Muscle of arm (tissue), 12 donors: Measurements from ENCODE around the gene HERC2. TPM values are rescaled to one million over a fixed set of nuclear protein-coding genes. Genes with fewer than 3 reads are reported as not detected.
"Not testable (repeated sequence)": the region's sequence is repeated elsewhere in the genome, so short reads cannot be mapped to it uniquely, and the experiment has no call there.

ENCODE experiments used
- DNase-seq: peaks from one replicate; pipeline ENCODE4 v3.0.0-alpha.2; 2013
- polyA plus RNA-seq, 12 donors: library from polyadenylated mRNA; unstranded; fragments of 120-200 nt; gene quantifications; one replicate each; pipeline ENCODE4 v1.2.1, GENCODE V29; 2013; ENCODE audit not compliant: insufficient read length in 12 of 12

HERC2 gene
- polyA plus RNA-seq, 12 donors, result 30.9 to 66.8 (median 36.6) TPM; not detected in 1

GRCh38 chr15:28281876-28282275 lies 40.1 kb downstream of the HERC2 start:
- no peak for DNase-seq

DNA sequence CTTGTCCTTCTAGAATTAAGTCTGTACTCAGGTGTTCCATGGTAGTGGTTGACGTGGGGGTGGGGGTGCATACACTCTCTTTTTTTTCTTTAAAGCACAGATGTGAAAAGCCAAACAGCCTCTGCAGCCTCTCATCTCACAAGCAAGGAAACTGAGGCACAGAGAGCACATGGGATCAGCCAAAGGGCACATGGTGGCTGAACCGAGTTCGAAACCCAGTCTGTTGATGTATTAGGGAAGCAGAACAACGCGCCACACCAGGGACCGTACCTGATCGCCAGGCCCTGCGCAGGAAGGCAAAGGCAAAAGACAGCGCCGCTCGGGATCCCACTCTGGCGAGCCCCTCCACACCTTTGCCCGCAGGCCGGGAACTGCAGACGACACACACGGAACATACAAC lies 47.3 kb downstream of the HERC2 start:
- no peak for DNase-seq

DNA sequence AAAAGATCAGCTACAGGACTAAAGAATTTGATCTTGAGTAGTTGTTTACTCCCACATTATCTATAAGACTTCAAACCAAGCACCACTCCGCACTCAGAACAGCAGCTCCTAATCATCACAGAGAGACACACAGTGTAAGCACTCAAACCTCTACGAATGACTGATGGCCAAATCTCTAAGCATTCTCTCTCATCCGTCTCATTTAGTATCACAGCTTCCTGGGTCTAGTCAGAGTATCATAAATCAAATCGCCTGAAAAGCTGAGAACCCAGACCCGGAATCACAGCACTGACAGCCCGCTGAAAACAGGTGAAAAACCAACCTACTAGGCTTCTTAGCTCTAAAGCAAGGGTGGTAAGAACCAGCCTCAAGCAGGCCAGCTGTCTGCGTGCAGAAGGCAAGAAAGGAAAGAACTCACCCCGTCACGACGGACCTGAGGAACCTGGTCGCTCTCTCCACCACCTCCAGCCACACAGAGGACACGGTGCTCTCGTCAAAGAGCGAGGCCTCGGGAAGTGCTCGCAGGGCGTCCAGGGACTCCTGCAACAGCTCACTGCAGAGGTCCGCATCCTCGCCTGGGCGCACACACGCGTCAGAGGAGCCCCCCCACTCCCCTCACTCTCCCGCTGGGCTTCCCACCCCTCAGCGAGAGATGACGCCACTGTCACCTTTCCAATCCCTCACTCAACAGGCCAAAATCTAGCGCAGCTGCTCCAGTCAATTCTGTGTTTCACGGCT lies 47.9 kb downstream of the HERC2 start:
- no peak for DNase-seq

DNA sequence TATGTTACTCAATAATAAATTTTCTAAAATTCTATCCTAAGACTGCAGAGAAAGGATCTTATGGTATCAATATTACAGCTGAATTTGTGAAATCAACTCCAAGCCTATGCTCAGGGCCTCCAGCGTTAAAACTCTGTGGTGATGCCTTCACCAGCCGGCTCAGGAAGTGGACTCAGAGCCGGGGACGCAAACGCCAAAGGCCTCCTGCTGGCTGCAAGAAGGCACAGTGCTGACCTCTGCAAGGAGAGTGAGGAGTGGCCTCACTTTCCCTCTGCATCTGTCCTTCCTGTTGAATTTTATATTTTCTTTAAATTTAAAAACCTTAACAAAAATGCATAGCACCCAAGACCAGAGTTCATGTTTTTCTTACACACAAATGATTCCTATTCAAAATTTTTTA lies 48.5 kb downstream of the HERC2 start:
- DNase-seq, result no peak

- DNase-seq, result no peak
Measured at GRCh38 chr15:28272587-28272986, 49.4 kb downstream of the HERC2 start.

DNA sequence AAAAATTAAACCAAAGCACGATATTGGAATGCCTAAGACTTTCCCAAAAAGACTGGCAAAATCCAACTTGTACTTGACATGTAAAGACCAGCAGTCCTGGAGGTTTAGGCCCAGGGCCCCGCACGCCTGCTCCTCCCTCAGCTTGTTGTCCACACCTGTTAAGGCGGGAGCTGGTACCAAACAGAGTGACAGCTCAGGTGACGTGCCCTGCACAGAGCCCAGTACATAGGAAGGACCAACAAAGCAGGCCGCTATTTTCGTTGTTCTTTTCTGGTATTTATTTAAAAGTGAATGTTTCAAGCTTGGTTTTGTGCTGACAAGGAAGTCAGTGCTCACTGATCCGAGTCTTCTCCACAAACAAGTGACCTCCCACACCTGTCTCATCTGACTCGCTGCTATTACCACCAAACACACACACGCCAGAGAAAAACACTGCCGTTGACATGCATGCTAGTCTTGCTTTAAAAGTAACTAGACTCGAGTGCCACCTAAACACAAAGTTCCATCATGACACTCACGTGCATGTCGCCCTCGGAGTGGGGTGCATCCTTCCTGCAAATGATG lies 50.2 kb downstream of the HERC2 start:
- no peak for DNase-seq

- DNase-seq, result no peak
Measured at GRCh38 chr15:28269097-28269496, 52.9 kb downstream of the HERC2 start.

- DNase-seq, result no peak
Measured at GRCh38 chr15:28267727-28268126, 54.3 kb downstream of the HERC2 start.

DNA sequence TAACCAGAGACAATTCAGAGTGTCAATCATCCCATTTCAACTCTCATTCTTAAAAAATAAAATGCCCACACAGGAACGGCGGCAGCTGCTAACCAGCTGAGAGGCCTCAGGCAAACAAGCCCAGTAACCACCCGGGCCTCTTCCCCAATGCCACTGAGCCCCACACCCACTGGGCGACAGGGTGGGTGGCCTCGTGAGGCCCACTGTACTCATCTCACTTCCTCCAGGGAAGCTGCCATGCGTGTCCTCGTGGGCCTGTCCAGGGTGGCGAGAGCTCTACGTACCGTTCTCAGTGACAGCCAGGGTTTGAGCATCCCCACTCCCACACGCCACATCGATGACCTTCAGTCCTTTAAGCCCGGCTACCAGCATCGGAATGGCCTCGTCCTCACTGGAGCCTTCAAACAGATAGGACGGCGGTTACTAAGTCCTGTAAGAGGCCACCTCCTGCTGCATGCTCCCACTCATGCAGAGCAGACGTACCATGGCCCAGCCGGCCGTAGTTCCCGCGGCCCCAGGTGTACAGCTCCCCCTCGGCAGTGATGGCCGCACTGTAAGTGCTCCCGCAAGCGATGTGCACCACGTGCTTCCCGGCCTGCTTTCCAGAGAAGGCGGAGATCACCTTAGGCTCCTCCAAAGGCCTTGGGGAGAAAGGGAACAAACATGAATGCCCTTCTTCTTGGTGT lies 56.5 kb downstream of the HERC2 start:
- DNase-seq, result no peak

DNA sequence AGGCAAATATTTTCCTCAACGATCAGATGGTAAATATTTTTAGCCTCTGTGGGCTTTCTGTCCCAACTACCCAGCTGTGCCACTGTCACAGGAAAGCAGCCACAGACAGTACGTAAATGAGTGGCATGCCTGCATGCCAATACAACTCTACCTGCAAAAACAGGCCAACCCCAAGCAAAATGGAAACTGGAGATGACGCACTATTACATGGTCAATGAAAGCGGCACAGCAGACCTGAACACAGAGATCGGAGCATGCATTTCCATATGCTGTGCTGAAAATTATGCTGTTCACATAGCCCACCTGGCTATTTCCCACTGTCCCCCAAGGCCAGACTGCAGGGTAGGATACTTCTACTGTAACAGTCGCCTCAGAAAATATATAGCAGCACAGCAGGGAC lies 57.8 kb downstream of the HERC2 start:
- no peak for DNase-seq

DNA sequence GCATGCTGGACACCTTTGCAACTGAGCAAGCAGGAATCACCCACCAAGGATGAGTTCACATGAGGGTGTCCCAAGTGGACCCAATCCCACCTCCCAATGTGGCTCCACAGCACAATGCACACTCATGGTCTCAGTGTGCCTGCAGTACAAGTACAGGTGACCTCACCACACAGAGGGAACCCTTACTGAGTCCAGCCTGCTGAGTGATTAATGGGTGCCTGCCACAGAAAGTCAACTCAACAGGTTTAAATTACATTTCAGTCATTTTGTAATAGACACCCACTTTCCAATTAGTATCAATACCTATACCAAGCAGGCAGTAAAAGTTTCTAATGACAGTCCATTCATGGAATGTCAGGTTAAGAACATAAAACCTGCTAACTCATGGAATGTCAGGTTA lies 59.5 kb downstream of the HERC2 start:
- no peak for DNase-seq

GRCh38 chr15:28260722-28261121 lies 61.3 kb downstream of the HERC2 start:
- DNase-seq, result no peak

- no peak for DNase-seq
Measured at GRCh38 chr15:28260317-28260716, 61.7 kb downstream of the HERC2 start.

DNA sequence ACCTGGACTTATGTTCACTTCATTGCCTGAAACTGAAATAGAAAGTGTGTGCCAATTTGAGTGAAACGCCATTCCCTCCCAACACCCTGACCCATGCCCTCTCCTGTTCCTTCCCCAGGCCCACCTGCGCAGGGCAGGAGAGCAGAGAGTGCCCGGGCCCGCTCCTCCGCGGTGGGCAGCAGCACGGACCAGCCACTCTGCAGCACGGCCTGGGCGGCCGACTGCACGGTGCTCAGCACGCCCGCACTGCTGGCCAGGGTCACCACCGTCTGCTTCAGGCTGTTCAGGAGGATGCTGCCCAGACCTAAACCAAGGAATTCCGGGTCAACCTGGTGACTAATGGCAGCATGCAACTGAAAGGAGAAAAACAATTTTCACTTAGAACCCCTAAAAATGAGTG lies 66.0 kb downstream of the HERC2 start:
- no peak for DNase-seq

DNA sequence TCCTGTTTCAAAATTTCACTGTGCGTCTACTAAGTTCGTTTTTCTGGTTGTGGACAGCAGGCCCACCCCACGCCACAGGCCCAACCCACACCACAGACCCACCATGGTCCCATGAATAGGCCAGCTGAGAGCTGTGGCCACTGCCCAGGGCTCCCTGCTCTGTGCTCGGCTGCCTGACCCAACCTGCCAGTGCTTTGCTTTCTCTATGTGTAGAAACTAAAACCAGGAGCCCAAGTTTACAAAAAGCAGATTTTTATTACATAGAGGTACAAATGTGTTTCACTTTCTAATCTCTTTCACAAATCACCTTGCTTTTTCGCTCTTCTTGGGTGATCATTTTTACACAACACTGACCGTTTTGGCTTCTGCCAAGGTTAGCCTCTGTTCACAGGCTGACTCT lies 69.1 kb downstream of the HERC2 start:
- DNase-seq, result no peak

GRCh38 chr15:28246605-28247004 lies 75.4 kb downstream of the HERC2 start:
- no peak for DNase-seq

GRCh38 chr15:28243901-28244300 lies 78.1 kb downstream of the HERC2 start:
- no peak for DNase-seq

- DNase-seq, result no peak
Measured at GRCh38 chr15:28243399-28243798, 78.6 kb downstream of the HERC2 start.

DNA sequence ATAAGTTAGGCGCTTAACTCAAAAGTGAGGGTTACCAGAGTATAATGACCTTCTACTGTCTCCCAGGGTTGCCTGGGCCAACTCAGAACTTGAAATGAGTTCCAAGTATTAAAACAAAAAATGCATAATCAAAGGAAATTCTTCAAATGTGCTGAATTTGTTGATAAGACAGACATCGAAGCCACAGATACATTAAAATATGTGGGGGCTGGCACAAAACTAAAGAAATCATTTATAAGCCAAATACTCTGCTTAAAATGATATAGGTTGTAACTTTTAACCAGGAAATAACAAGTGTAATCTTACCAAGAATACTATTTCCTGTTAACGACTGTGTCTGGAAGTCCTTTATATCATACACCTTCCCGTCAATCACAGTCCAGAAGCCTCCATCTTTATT lies 83.7 kb downstream of the HERC2 start:
- DNase-seq, result not testable (repeated sequence)

DNA sequence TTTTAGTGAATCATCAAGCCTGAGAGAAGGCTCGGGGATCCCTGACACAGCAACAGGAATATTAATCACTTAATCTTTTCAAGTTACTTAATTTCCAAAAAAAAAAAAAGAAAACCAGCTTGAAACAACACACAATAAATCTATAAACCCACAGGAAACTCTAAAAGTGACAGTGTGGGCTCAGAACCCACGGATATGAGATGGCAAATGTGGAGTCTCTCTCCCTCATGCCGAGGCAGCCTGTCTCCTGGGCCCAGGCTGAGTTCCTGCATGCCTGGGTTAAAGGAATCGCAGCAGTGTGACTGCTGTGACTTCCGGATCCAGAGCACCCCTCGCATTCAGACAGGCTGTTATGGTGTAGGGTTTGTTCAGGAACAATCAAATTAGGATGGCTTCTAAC lies 90.2 kb downstream of the HERC2 start:
- not testable (repeated sequence) for DNase-seq

DNA sequence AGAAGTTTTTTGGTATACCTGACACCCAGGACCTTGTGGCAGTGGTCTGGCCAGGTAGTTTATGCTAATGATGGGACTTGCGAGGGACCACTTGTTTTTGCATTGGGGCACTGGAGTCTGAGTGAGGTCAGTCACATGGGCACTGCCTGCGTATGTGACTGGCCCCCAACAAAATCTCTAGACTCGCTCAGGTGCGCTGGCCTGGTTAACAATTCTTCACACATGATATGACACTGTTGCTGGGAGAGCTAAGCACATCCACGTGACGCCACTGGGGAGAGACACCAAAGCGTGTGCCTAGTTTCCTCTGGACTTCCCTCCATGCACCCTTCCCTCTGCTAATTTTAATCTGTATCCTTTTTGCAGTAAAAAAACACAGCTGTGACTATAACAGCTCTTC lies 90.6 kb downstream of the HERC2 start:
- not testable (repeated sequence) for DNase-seq

GRCh38 chr15:28228990-28229640 lies 92.9 kb downstream of the HERC2 start:
- not testable (repeated sequence) for DNase-seq

DNA sequence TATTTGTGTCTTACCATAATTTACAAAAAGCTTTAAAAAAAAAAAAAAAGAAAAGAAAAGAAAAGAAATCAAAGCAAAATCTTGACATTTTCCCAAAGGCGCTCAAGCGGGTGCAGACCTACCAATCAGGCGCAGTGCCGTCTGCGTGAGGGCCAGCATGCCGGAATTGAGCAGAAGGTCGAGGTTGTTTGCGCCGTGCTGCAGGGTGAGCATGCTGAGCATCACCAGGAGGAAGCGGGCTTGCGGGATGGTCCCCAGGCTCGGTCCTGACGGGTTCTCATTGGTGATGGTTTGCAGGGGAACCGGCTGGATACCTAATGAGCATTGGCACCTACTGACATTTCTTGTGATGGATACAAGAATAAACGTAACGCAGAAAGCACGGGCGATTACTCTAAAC lies 93.9 kb downstream of the HERC2 start:
- DNase-seq, result no peak
